ENCODE results near the gene CLDN4. TPM values are rescaled to one million over a fixed set of nuclear protein-coding genes. Genes with fewer than 3 reads are reported as not detected.

CLDN4 gene
- total and polyA plus RNA-seq, 12 donors, result 0.04 to 1.2 (median 0.41) TPM; not detected in 1

- Histone ChIP-seq H3K36me3 (replicated peaks in 1 of 2) (no peaks in the 10 kb centered on the region), H3K4me1 (replicated peaks in 1 of 2) (peaks cover 6 to 13% of the 10 kb centered on the region in 2 donors), H3K9me3 (replicated peaks in 1 of 3) (no peaks in the 10 kb centered on the region), H3K27ac (no peak overlapping the region), H3K27me3 (no peaks in the 10 kb centered on the region), H3K4me3 (no peak overlapping the region)
- no peak for TF ChIP-seq POLR2A (IDR thresholded peaks at IDR 0.05)
- peak in 1 of 6 experiments; percentile 6 for TF ChIP-seq CTCF (IDR thresholded peaks at IDR 0.05)
- no peak for DNase-seq
- WGBS, 4 donors, result 91 to 94% (median 92%) methylated on average over 12 to 22 of the region's 22 CpGs
- intact Hi-C loops (cut with DNase I), result no loop called here
Observed at GRCh38 chr7:73839743-73840714, 9.2 kb downstream of the CLDN4 start.

- intact Hi-C loops (cut with DNase I), result no loop called here
- H3K27ac ChIP-seq, result no peak overlapping the region
- H3K4me1 ChIP-seq (replicated peaks in 1 of 2), result peaks cover 6 to 13% of the 10 kb centered on the region in 2 donors
- TF ChIP-seq POLR2A (IDR thresholded peaks at IDR 0.05) (no peak), CTCF (IDR thresholded peaks at IDR 0.05) (no peak)
- H3K9me3 ChIP-seq (replicated peaks in 1 of 3), result no peaks in the 10 kb centered on the region
- no peaks in the 10 kb centered on the region for H3K27me3 ChIP-seq
- H3K4me3 ChIP-seq, result no peak overlapping the region
- no peak for DNase-seq
- 84 to 98% (median 94%) methylated on average over 4 to 16 of the region's 16 CpGs for WGBS, 4 donors
- no peaks in the 10 kb centered on the region for H3K36me3 ChIP-seq (replicated peaks in 1 of 2)
Observed at GRCh38 chr7:73840715-73841379, 10.1 kb downstream of the CLDN4 start.

GRCh38 chr7:73841689-73842066, 10.9 kb downstream of the CLDN4 start:
- H3K27ac ChIP-seq, result no peak overlapping the region
- H3K4me3 ChIP-seq, result peak overlapping the region in 1 of 4 donors; percentile 60
- H3K36me3 ChIP-seq (replicated peaks in 1 of 2), result no peaks in the 10 kb centered on the region
- TF ChIP-seq POLR2A (IDR thresholded peaks at IDR 0.05) (no peak), CTCF (IDR thresholded peaks at IDR 0.05) (no peak)
- peaks cover 6 to 13% of the 10 kb centered on the region in 2 donors for H3K4me1 ChIP-seq (replicated peaks in 1 of 2)
- intact Hi-C loops (cut with DNase I), result no loop called here
- H3K27me3 ChIP-seq, result no peaks in the 10 kb centered on the region
- 42 to 57% (median 51%) methylated on average over 14 to 15 of the region's 15 CpGs; no CpG with 5 or more reads in 1 of the 4 donors for WGBS, 4 donors
- no peaks in the 10 kb centered on the region for H3K9me3 ChIP-seq (replicated peaks in 1 of 3)
- no peak for DNase-seq

Data from adrenal gland (tissue), 12 donors.